Measurements from ENCODE around the gene HOXA4.

GRCh38 chr7:27168265-27168947 is 37.8 kb upstream of the HOXA4 start:
- TF ChIP-seq CTCF (conservative IDR thresholded peaks at IDR 0.05 in 1 of 2, IDR thresholded peaks at IDR 0.05 in 1 of 2; ENCODE audit: low read depth in 1 of 2, low read length in 2 of 2): no peak
- TF ChIP-seq EZH2 (IDR thresholded peaks at IDR 0.05; ENCODE audit: low read length, missing control alignments): no peak

All from fibroblast of lung (primary cell).